IMR-90 (cell line): ENCODE measurements around the gene HIGD2B. TPM values are rescaled to one million over a fixed set of nuclear protein-coding genes. Genes with fewer than 3 reads are reported as not detected.
"Not testable (repeated sequence)": the region's sequence is repeated elsewhere in the genome, so short reads cannot be mapped to it uniquely, and the experiment has no call there.

ENCODE experiments used
- ATAC-seq: fragments of 200-7000 bp; cut with Tn5 transposase; 2 replicates; pipeline ENCODE4 v1.9.1; 2020; ENCODE audit warnings: low read depth, mild to moderate bottlenecking, moderate library complexity
- BruUV-seq: library from RNA; stranded (reverse); fragments of 400-500 nt; replicated peaks from 2 replicates; lab custom pipeline; 2021; lab: Mats Ljungman, UMichigan
- CTCF ChIA-PET: fragments of 300-600 bp; formaldehyde crosslinking; extraction: SDS; loops from one replicate; lab custom pipeline; 2021; ENCODE audit warnings: antibody characterized with exemption; lab: Yijun Ruan, JAX
- POLR2A ChIA-PET: fragments of 300-600 bp; sonication (Branson Sonifier 250); formaldehyde crosslinking; loops from one replicate; lab custom pipeline; 2022; ENCODE audit warnings: antibody characterized with exemption; ENCODE audit not compliant: unreplicated experiment; lab: Charles Lee
- DNase-seq: peaks from one replicate; pipeline ENCODE4 v3.0.0; 2013
- H2AFZ ChIP-seq: replicated peaks from 2 replicates; pipeline ENCODE3; 2013; ENCODE audit warnings: low read length, mild to moderate bottlenecking; ENCODE audit not compliant: poor library complexity
- H2AK5ac ChIP-seq: 2 replicates; pipeline ENCODE4 v1.6.1; 2013; ENCODE audit warnings: low read depth, low read length, inconsistent platforms
- H2AK9ac ChIP-seq: replicated peaks from 2 replicates; pipeline ENCODE3; 2013; ENCODE audit warnings: mild to moderate bottlenecking, low read depth, low read length, moderate library complexity; ENCODE audit not compliant: poor library complexity
- H2BK120ac ChIP-seq: 2 replicates; pipeline ENCODE4 v1.6.1; 2013; ENCODE audit warnings: low read depth, low read length, inconsistent platforms
- H2BK15ac ChIP-seq: 3 replicates; pipeline ENCODE4 v1.6.1; 2013; ENCODE audit warnings: low read depth, low read length, inconsistent platforms
- H2BK20ac ChIP-seq: 2 replicates; pipeline ENCODE4 v1.6.1; 2013; ENCODE audit warnings: low read depth, mild to moderate bottlenecking, inconsistent platforms, low read length, moderate library complexity
- H2BK5ac ChIP-seq: 2 replicates; pipeline ENCODE4 v1.6.1; 2013; ENCODE audit warnings: mild to moderate bottlenecking, low read depth, low read length, inconsistent platforms; ENCODE audit not compliant: poor library complexity, severe bottlenecking
- H3K14ac ChIP-seq: replicated peaks from 2 replicates; pipeline ENCODE4 v1.6.1; 2013; ENCODE audit warnings: low read depth, low read length, inconsistent platforms
- H3K18ac ChIP-seq: 2 replicates; pipeline ENCODE4 v1.6.1; 2013; ENCODE audit warnings: low read depth, low read length, control low read depth
- H3K23ac ChIP-seq: 2 replicates; pipeline ENCODE4 v1.6.1; 2013; ENCODE audit warnings: low read depth, low read length, inconsistent platforms
- H3K27ac ChIP-seq: 2 replicates; pipeline ENCODE4 v1.5.1; 2013; ENCODE audit warnings: mild to moderate bottlenecking, control low read depth, low read length; ENCODE audit not compliant: insufficient read depth
- H3K27me3 ChIP-seq: 2 replicates; pipeline ENCODE4 v1.6.1; 2013; ENCODE audit warnings: low read length; ENCODE audit not compliant: control insufficient read depth, insufficient read depth
- H3K36me3 ChIP-seq: 2 replicates; pipeline ENCODE4 v1.6.1; 2013; ENCODE audit warnings: low read length, mixed read lengths; ENCODE audit not compliant: control insufficient read depth, insufficient read depth
- H3K4ac ChIP-seq: 2 replicates; pipeline ENCODE4 v1.6.1; 2013; ENCODE audit warnings: low read depth, low read length, inconsistent platforms
- H3K4me1 ChIP-seq: 2 replicates; pipeline ENCODE4 v1.6.1; 2013; ENCODE audit warnings: low read length, mixed read lengths; ENCODE audit not compliant: control insufficient read depth, insufficient read depth
- H3K4me2 ChIP-seq: 2 replicates; pipeline ENCODE4 v1.6.1; 2013; ENCODE audit warnings: low read depth, mild to moderate bottlenecking, control low read depth, low read length, moderate library complexity
- H3K4me3 ChIP-seq: 2 replicates; pipeline ENCODE4 v1.5.1; 2013; ENCODE audit warnings: low read depth, mild to moderate bottlenecking, control low read depth, low read length, moderate library complexity; ENCODE audit not compliant: insufficient read depth
- H3K56ac ChIP-seq: 2 replicates; pipeline ENCODE4 v1.6.1; 2013; ENCODE audit warnings: low read length, inconsistent platforms; ENCODE audit not compliant: insufficient read depth; ENCODE audit errors: extremely low read depth
- H3K79me1 ChIP-seq, 2 experiments: 2 replicates each; pipeline ENCODE4 v1.6.1; 2013; ENCODE audit warnings: low read length in 2 of 2, inconsistent platforms in 1 of 2, low read depth in 1 of 2
- H3K9ac ChIP-seq: 2 replicates; pipeline ENCODE4 v1.6.1; 2013; ENCODE audit warnings: low read depth, low read length, control low read depth
- H3K9me1 ChIP-seq: 2 replicates; pipeline ENCODE4 v1.6.1; 2013; ENCODE audit warnings: low read length, inconsistent platforms; ENCODE audit not compliant: insufficient read depth
- H3K9me3 ChIP-seq: 2 replicates; pipeline ENCODE4 v1.6.1; 2013; ENCODE audit warnings: low read length; ENCODE audit not compliant: control insufficient read depth, insufficient read depth
- H4K20me1 ChIP-seq: 2 replicates; pipeline ENCODE4 v1.6.1; 2013; ENCODE audit warnings: low read length, inconsistent platforms; ENCODE audit not compliant: insufficient read depth
- H4K5ac ChIP-seq: 2 replicates; pipeline ENCODE4 v1.6.1; 2013; ENCODE audit warnings: mild to moderate bottlenecking, low read depth, low read length, control low read depth
- H4K8ac ChIP-seq, 2 experiments: 2 replicates each; pipeline ENCODE4 v1.6.1; 2013; ENCODE audit warnings: low read depth in 2 of 2, low read length in 2 of 2, control low read depth in 1 of 2, inconsistent platforms in 1 of 2
- H4K91ac ChIP-seq: 2 replicates; pipeline ENCODE4 v1.6.1; 2013; ENCODE audit warnings: low read depth, low read length, inconsistent platforms; ENCODE audit not compliant: insufficient read depth
- CTCF ChIP-seq: conservative IDR thresholded peaks from 2 replicates; pipeline ENCODE4 v1.5.1; 2012; ENCODE audit warnings: mild to moderate bottlenecking, low read depth, low read length, improper control_type of control experiment
- WGBS, 2 experiments: methylation state at CpG; one replicate each; pipeline versions ENCODE4 v1.1.5 to v1.1.7; 2013; ENCODE audit warnings: missing lambda C conversion rate in 2 of 2; ENCODE audit not compliant: insufficient read length in 1 of 2; ENCODE audit errors: extremely low coverage in 2 of 2; 5-methylcytosine and 5-hydroxymethylcytosine counted together
- dilution Hi-C: fragments of 300-500 bp; cut with HindIII; formaldehyde crosslinking; loops from one replicate; pipeline ENCODE4 v1.14.3; 2018; ENCODE audit warnings: low sequenced_read_pairs; ENCODE audit not compliant: unreplicated experiment
- in situ Hi-C: fragments of 300-500 bp; cut with MboI; formaldehyde crosslinking; loops from 3 replicates; pipeline ENCODE4 v1.14.3; 2019; ENCODE audit warnings: low sequenced_read_pairs, inconsistent platforms, mixed read lengths
- intact Hi-C: fragments of 100-400 bp; cut with micrococcal nuclease; formaldehyde crosslinking; loops from 2 replicates; pipeline ENCODE4 v1.10.0; 2022
- polyA plus RNA-seq, 3 experiments: library from polyadenylated mRNA; depleted of rRNA; stranded (reverse); fragments of >200 nt; gene quantifications; 2 replicates each; pipeline ENCODE4 v1.2.3, GENCODE V29; 2012; ENCODE audit warnings: low replicate concordance in 1 of 3
- total RNA-seq: library from RNA; depleted of rRNA; stranded (reverse); fragments of >200 nt; gene quantifications from 2 replicates; pipeline ENCODE4 v1.2.3, GENCODE V29; 2012

The HIGD2B gene
- total and polyA plus RNA-seq, 2 of the 4 experiments (the other 2 are of a cell fraction) = not detected

DNA sequence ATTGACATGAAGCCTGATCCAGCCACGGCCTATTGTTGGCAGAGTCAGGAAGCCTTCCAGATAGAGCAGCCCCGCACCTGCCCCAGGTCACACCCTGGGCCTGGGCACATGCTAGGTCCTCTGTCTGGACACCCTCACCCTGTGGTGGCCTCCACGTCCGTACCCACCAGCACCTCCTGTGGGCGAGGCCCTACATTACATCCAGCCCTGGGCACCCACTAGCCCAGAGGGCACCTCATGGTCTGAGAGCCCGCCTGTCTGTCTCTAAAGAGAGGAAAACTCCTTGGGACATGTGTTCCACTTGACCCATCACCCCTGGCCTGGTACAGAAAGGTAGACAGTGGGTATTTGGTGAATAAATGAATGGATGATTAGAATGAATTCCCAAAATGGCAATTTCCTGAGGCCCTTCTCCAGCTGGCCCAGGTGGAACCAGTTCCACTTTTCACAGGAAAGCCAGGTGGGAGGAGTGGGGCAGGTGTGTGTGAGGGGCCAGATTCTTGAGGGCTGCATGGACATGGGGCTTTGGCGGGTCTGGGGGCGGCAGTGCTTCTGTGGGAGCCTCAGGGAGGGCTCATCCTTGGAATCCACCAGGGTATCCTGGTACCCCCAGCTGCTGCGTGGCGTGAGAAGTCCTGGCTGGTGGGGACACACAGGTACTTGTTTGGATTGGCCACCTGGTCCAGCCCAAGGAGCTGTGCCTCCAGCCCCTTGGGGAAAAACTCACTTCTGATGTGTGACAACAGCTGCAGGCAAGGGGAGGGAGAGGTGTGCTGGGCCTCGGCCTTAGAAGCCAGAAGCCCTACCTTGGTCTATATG, 57.5 kb downstream of the HIGD2B start:
- H3K36me3 ChIP-seq, H2BK15ac ChIP-seq, BruUV-seq, dilution Hi-C loops, H4K91ac ChIP-seq, H2AFZ ChIP-seq, H2AK9ac ChIP-seq, H3K4ac ChIP-seq, H4K5ac ChIP-seq, H3K4me2 ChIP-seq, H3K14ac ChIP-seq, H3K27ac ChIP-seq, H3K56ac ChIP-seq, H3K79me1 ChIP-seq, CTCF ChIA-PET, H2BK120ac ChIP-seq, H2AK5ac ChIP-seq, H2BK5ac ChIP-seq, H3K23ac ChIP-seq, H2BK20ac ChIP-seq, H3K18ac ChIP-seq, H3K9me3 ChIP-seq, intact Hi-C loops, H4K20me1 ChIP-seq, H3K4me1 ChIP-seq, ATAC-seq, DNase-seq, H4K8ac ChIP-seq, POLR2A ChIA-PET, H3K9ac ChIP-seq, H3K27me3 ChIP-seq, H3K9me1 ChIP-seq, H3K4me3 ChIP-seq: not testable (repeated sequence)
- 90% methylated on average over 2 of the region's 11 CpGs; no CpG with 5 or more reads in 1 of the 2 experiments for WGBS, 2 experiments
- 0 out of 2 replicates have a peak, but pooled peaks have one; percentile 9 for TF ChIP-seq CTCF
- in situ Hi-C loops = loop anchor here (25.0 kb wide), 1 partner anchor 1484 kb away; no protein-coding TSS in a partner anchor

- H3K36me3 ChIP-seq, BruUV-seq: not testable (repeated sequence)
- CTCF ChIA-PET = interaction anchor here (0.6 kb wide), 1 partner anchor 11 kb away, joined by 4 read pairs; no protein-coding TSS in a partner anchor
Observed at GRCh38 chr15:72626153-72626552, 59.8 kb downstream of the HIGD2B start.

More at GRCh38 chr15:72626153-72626552, 59.8 kb downstream of the HIGD2B start:
- H3K9me1 ChIP-seq, H2BK20ac ChIP-seq, H3K56ac ChIP-seq, H3K27me3 ChIP-seq, H3K27ac ChIP-seq, H4K8ac ChIP-seq, H3K9me3 ChIP-seq, H3K4me2 ChIP-seq, H3K9ac ChIP-seq, H3K18ac ChIP-seq, H3K4ac ChIP-seq, DNase-seq, H3K79me1 ChIP-seq, intact Hi-C loops, H2AFZ ChIP-seq, H4K91ac ChIP-seq, H2BK15ac ChIP-seq, H4K5ac ChIP-seq, dilution Hi-C loops, H3K4me3 ChIP-seq, H3K14ac ChIP-seq, H2BK5ac ChIP-seq, H4K20me1 ChIP-seq, H2AK9ac ChIP-seq, H2BK120ac ChIP-seq, ATAC-seq, POLR2A ChIA-PET, H2AK5ac ChIP-seq, H3K23ac ChIP-seq, H3K4me1 ChIP-seq: not testable (repeated sequence)
- in situ Hi-C loops = loop anchor here (25.0 kb wide), 1 partner anchor 1486 kb away; no protein-coding TSS in a partner anchor
- WGBS, 2 experiments = no CpG with 5 or more reads among the region's 3 CpGs
